ENCODE data around the gene PLA2G3.

GRCh38 chr22:31136155-31136554 lies 4.2 kb downstream of the PLA2G3 start:
- TF ChIP-seq CTCF (IDR thresholded peaks at IDR 0.05; ENCODE audit: low read depth, low read length) (no peak), EZH2phosphoT487 (IDR thresholded peaks at IDR 0.05; ENCODE audit: low read depth) (no peak)

All from OCI-LY3 (cell line).